NCI-H2107 (cell line): ENCODE measurements around the gene PTPA.

Experiments used
- DNase-seq: peaks from one replicate; lab custom pipeline; 2025; lab: John Stamatoyannopoulos, UW

Gene PTPA

GRCh38 chr9:129084087-129084486 lies 27.1 kb upstream of the PTPA start:
- no peak for DNase-seq

- no peak for DNase-seq
Measured at GRCh38 chr9:129089246-129089645, 22.0 kb upstream of the PTPA start.

- DNase-seq = no peak
Measured at GRCh38 chr9:129093602-129094386, 17.4 kb upstream of the PTPA start.

GRCh38 chr9:129094387-129095169 lies 16.6 kb upstream of the PTPA start:
- no peak for DNase-seq

GRCh38 chr9:129095170-129095667 lies 16.0 kb upstream of the PTPA start:
- DNase-seq = no peak

- DNase-seq = no peak
Measured at GRCh38 chr9:129095908-129096307, 15.3 kb upstream of the PTPA start.

- DNase-seq = no peak
Measured at GRCh38 chr9:129097671-129098306, 13.4 kb upstream of the PTPA start.

- no peak for DNase-seq
Measured at GRCh38 chr9:129098328-129098727, 12.9 kb upstream of the PTPA start.

GRCh38 chr9:129100383-129101169 lies 10.6 kb upstream of the PTPA start:
- no peak for DNase-seq

GRCh38 chr9:129101279-129101678 lies 9.9 kb upstream of the PTPA start:
- no peak for DNase-seq

- no peak for DNase-seq
Measured at GRCh38 chr9:129102095-129102525, 9.1 kb upstream of the PTPA start.

GRCh38 chr9:129102791-129103594 lies 8.2 kb upstream of the PTPA start:
- no peak for DNase-seq

- DNase-seq = no peak
Measured at GRCh38 chr9:129103595-129103965, 7.6 kb upstream of the PTPA start.

GRCh38 chr9:129104051-129104450 lies 7.2 kb upstream of the PTPA start:
- no peak for DNase-seq

GRCh38 chr9:129105857-129106694 lies 5.1 kb upstream of the PTPA start:
- no peak for DNase-seq

- DNase-seq = no peak
Measured at GRCh38 chr9:129107651-129108050, 3.6 kb upstream of the PTPA start.

GRCh38 chr9:129108083-129108804 lies 3.0 kb upstream of the PTPA start:
- DNase-seq = no peak

GRCh38 chr9:129108805-129109536 lies 2.2 kb upstream of the PTPA start:
- no peak for DNase-seq

- DNase-seq = no peak
Measured at GRCh38 chr9:129109537-129109903, 1.7 kb upstream of the PTPA start.
